Esophagus muscularis mucosa (tissue), 3 donors: ENCODE measurements around the gene PMEL.

Source experiments
- CTCF ChIP-seq, 3 experiments: fragments of 200-600 bp in 2 of 3; fragments of 450-650 bp in 1 of 3; sonication (generic) in 2 of 3; IDR thresholded peaks; one replicate each; pipeline ENCODE4 v1.5.1; 2017 to 2019; ENCODE audit warnings: antibody characterized with exemption in 3 of 3, mild to moderate bottlenecking in 2 of 3, moderate library complexity in 1 of 3
- POLR2A ChIP-seq: fragments of 450-650 bp; IDR thresholded peaks from one replicate; pipeline ENCODE4 v1.6.1; 2017; ENCODE audit warnings: antibody characterized with exemption, moderate library complexity, mild to moderate bottlenecking, low read depth
- POLR2AphosphoS5 ChIP-seq, 2 donors: sonication (generic); formaldehyde crosslinking; IDR thresholded peaks; one replicate each; pipeline ENCODE4 v1.6.1; 2017; ENCODE audit warnings: antibody characterized with exemption in 2 of 2

- TF ChIP-seq POLR2A: no peak
- TF ChIP-seq CTCF (IDR thresholded peaks at IDR 0.05): no peak
- TF ChIP-seq POLR2AphosphoS5 (IDR thresholded peaks at IDR 0.05): no peak
Observed at GRCh38 chr12:55974308-55974730, 8.5 kb upstream of the PMEL start.
